Hematopoietic multipotent progenitor cell treated with erythropoietin and hydrocortisone succinate and interleukin-3 and kit ligand, for 15 days (in vitro differentiated cells): ENCODE data around the gene HLTF.
A peak's percentile ranks its signal among the peaks of the same experiment; 100 is the strongest.

ENCODE experiments used
- DNase-seq: peaks from one replicate; pipeline ENCODE4 v3.0.0-alpha.2; 2015; ENCODE audit warnings: low spot score

HLTF gene

DNA sequence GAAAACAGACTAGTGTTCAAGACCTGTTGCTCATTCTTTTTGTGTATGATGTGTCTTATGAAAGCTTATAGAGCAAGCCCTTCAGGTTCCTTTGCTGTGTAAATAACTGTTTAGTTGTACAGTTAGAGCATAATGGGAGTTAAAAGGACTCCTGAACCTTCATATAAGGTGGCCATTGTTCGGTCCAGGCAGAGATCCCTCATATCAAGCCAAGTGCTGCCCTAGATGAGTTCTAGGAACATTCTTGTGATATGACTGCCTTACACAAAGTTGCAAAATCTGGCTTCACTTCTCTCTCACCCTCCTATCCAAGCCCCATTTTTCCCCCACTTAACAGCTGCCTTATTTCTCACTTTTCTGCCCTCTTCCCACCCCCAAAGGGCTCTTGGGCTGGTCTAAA is 68.1 kb downstream of the HLTF start:
- DNase-seq, result no peak

DNA sequence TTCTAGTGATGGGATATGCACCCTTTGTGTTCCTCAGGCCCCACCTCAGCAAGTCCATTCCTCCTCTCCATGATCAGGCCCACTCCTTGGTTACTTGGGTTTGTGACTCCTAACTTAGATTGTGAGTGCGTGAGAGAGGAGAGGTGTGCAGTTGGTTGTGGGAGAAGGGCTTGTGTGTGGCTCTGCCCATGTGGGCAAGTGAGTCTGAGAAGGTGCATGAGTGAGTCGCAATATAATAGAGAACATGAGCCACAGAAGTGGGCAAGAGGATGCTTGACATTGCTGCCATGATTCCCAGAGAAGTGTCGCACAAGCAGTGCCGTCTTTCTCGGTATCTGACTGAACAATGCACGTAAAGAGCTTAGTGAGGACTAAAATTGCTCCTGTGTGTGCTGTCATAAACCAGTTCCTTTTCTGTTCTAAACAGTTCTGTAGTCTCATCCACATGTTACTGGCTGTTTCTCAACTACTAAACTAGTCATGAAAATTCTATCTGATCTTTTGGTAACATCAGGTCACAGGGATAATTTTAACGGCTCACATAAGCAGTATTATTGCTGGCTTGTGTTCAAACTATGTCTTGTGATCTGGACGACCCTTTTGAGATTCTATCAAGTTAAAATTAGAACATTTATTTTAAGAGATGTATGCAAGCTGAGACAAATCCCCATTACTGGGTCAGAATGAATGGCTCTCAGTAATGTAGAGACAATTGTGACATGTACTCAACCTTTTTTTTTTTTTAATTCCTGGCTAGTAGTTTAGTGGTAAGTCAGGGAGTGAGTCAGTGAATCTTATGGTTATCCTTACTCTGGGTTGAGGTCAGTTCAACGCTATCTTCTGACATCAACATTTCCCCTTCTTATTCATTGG is 69.4 kb downstream of the HLTF start:
- no peak for DNase-seq

DNA sequence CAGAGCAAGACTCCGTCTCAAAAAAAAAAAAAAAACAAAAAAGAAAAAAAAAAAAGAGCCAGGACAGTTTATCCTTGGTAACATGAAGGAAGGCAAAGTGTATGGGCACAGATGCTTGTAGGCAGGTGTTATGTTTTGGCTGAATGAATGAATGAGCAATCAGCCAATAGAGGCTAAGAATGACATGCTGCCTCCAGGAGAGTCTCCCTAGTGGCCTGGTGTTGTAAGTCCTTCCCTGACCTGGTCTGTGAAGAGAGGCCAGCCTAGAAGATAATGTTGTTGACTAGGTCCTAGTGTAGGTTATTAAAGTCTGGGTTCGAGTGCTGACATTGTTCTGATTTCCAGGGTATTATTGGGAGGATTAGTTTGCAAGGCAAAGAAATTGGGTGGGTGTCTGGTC is 70.1 kb downstream of the HLTF start:
- no peak for DNase-seq

DNA sequence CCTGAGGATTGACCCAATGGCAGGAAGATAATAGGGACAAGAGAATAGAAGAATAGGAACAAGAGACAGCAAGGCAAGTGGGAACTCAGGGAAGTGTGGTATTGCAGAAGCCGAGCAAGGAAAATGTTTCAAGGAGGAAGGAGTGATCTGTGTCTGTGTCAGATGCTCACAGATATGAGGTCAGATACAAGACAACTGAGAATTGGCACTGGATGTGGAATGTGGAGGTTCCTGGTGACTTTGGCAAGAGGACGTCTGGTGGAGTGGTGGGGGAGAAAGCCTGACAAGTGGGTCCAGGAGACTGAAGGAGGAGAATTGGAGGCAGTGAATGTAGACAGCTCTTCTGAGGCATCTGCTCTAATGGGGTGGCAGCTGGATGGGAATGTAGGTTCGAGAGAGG is 70.9 kb downstream of the HLTF start:
- no peak for DNase-seq

DNA sequence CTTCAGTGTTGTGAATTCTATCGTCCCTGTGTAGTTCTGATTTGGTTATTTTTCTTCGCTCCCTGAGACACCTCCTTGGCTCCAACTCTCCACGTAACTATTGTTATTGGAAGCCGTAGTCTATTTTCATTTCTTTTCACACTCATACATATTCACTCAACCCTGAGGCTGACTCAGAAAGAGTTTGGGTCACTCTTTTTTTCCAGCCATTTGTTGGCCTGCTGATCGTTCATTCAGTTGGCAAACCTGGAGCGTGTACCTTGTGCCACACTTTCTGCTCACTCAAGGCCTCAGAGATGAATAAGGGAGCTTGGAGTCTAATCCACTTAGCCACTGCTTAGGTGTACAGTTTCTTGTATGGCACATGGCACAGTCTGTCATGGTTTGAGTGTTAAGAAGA is 72.6 kb downstream of the HLTF start:
- no peak for DNase-seq

DNA sequence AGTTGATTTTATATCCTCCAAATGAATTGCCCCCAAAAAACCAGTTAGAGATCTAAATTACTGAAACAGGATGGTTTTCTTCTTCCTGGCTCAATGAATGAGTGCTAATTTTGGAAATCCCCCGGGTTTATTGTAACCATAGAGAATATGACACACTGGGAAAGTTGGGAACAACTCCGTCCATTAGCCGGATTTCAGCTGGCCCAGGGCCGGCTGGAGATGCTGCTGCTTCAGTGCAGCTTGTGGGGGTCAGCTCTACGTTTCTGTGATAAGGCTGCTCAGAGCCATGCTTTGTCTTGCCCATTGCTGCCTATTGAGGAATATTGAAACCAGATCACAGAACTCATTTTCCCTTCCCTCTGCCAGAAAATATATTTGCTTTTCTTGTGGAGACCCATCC is 74.7 kb downstream of the HLTF start:
- DNase-seq, result no peak

DNA sequence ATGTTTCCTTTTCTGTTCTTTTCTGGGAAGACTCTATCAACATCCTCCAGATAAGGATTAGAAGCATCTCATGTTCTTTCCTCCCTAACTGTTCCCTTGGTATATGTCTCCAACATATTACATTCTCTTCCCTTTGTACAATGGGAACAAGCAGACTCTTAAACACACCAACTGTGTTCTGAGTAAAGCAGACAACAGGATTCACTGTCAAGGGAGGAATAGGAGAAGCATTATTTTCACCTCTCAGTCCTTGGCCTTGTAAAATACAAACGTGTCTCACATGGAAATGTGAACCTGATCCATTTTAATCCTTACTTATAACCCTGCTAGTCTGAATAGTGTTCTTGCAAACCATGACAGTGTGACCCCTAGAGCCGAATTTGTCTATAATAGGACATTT is 75.4 kb downstream of the HLTF start:
- DNase-seq, result no peak

DNA sequence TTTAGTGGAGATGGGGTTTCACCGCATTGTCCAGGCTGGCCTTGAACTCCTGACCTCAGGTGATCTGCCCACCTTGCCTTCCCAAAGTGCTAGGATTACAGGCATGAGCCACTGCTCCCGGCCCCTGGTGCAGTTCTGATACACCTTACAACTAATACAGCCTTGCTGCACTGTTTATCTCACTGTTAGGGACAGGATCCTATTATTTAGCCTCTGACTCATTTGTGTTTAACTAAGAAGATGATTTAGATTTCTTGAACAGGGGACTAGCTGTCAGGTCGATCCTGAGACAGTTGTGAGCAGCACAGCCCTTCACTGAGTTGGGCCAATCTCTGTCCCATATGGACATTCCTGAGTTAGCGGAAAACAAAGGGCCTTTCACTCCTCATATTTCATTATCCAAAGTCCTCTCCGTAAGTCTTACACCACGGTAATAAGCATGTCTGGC is 75.8 kb downstream of the HLTF start:
- no peak for DNase-seq

DNA sequence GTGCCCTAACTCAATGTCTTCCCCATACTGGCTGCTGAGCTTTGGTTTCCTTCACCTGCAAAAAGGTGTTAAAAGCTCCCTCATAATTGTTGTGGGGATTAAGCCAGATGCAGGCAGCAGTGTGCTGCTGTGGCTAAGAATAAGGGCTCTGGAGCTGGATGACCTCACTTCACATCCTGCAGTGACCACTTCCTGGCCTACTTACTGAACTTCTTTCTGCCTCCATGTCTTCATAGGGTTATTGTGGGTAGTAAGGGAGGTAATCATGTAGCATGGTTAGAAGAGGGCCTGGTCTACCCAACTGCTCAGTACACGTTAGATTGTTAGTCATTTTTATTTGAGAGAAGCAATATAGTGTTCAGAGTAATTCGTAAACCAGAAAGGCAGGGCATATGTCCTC is 76.6 kb downstream of the HLTF start:
- DNase-seq, result no peak

DNA sequence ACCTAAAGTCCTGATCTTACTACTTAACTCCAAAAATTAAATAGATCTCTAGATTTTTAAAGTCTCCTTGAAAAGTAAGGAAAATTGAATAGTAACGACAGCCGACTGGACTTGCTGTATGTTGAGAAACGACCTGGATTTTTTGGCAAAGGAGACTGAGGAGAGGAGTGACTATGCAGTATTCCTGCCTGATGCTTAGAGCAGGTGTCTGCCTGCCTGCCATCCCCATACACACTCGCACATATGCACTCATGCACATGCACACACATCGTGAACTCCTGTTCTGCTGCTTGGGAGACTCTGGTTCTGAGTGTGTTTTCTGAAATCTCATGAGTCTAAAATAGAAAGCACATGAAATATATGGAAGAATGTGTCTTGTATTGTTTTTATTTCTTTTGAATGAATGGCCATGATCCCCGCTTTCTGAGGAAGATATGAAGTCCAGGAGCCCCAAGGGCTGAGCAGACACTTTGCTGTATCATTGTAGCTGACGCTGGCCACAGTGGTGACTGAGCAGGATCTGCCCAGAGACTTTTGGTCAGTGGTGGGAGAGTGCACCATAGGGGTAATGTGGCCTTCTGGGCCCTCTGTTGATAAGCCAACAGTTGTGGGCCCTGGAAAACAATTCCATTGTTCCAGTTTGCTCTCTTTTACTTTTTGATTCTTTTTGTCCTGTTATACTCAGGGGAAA is 78.6 kb downstream of the HLTF start:
- no peak for DNase-seq

DNA sequence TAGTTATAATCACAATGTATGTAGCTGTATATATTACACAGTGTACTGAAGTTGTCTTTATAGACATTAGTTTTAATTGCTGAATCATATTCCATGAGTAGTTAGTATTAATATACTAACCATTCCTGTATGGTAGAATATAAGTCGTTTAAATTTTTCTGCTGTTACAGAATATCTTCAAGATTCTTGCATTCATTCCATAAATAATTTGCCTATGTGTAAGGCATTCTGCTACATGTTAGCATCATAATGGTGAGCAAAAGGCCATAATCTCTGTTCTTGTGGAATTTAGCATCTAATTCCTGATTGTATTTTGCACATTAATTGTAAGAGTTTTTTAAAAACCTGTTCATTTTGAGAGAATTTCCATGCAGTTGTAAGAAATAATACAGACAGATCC is 80.9 kb downstream of the HLTF start:
- no peak for DNase-seq

DNA sequence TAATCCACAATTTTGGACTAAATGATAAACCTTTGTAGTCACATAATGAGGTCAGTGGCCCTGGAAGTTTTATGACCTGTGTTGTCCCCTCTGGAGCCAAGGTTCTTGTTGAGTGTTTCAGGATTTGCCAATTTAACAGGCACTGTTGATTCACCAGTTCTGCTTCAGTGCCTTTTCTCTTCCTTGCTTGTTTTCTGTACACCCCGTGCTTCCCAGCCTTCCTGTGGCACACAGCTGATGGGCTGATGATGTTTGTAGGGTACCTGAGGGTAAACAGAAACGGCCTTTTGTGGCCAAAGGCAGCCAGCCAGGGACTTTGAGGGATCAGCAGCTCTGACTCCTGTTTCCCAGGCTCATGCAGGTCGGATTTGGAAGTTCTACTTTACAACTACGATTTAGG is 81.7 kb downstream of the HLTF start:
- DNase-seq, result no peak

DNA sequence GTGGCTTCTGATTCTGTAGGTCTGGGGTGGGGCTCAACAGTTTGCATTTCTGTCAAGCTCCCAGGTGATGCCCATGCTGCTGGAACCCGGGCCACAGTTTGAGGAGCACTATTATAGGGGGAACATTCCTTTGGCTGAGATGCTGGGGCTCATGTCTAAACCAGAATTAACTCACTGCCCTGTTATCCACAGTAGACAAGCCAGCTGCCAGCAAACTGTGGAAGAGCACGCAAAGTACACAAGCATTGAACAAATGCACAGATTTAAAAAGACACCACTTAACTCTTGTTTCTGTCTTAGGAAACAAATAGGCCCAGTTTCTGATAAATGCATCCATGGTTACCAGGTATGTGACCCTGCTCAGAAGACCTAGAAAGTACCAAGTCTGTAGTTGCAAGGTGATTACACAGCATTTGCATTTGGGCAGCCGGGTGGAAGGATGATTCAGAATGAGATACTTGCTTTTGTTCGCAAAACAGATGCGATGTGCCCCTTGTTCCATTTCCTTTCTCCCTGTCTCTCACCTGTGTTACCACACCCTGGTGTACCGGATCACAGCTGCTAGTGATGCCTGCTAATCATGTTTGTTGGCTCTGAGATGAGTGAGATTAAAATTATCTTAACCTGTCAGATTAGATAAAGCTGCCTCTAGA is 82.6 kb downstream of the HLTF start:
- DNase-seq, result no peak

DNA sequence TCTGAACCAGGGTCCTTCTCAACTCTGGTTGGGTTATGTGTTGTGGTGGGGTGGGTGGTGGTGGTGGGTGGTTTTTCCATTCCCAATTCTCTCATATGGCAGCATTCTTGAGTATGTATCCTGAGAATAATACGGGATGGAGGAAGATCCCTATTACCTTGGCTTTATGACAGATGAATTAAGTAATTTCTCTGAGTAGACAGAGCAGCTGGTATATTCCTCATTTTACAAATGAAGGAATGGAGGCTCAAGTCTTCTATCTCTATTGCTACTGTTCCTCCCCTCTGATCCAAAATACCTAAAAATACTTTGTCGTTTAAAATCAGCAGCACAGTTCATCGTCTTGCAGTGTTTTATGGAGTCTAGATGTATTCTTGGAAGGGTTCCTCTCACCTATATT is 84.6 kb downstream of the HLTF start:
- DNase-seq, result no peak

DNA sequence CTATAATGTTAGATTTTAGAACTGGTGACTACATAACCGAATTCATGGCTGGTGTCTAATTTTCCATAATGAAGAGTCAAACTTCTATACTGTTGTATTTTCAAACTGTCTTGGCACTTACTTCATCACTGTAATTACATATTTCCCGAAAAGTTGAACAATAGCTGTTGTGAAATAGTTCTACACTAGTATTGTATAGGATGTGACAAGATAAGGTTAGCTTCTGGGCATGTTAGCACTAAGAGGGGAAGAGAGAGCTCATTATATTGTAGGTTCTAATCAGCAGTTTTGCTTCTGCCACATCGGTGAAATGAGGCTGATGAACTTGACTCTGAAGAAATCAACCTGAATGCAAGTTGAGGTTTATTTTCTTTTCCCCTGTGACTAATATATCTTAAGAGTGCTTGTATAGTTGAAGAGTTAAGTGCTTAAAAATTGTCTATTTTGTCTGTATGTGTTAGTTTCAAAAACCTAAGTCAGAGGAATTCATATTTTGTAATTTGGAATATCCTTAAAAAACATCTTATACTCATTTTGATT is 86.1 kb downstream of the HLTF start:
- DNase-seq, result no peak

DNA sequence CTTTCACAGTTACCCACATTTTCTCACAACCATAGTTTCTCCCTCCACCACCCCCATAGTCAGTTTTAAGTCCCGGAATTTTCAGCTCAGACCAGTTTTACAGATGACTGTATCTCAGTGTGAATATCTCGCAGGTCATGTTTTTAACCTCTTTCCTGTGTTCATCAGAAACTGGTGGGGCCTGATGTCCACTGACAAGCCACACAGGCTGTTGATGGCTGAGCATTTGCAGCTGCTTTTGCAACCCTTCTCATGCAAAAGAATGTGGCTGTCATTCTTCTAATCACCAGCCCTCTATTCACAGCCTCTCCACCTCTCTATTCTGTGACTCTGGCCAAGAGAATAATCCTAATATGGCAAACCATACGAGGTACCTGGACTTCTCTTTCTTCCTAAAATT is 86.5 kb downstream of the HLTF start:
- DNase-seq, result no peak

DNA sequence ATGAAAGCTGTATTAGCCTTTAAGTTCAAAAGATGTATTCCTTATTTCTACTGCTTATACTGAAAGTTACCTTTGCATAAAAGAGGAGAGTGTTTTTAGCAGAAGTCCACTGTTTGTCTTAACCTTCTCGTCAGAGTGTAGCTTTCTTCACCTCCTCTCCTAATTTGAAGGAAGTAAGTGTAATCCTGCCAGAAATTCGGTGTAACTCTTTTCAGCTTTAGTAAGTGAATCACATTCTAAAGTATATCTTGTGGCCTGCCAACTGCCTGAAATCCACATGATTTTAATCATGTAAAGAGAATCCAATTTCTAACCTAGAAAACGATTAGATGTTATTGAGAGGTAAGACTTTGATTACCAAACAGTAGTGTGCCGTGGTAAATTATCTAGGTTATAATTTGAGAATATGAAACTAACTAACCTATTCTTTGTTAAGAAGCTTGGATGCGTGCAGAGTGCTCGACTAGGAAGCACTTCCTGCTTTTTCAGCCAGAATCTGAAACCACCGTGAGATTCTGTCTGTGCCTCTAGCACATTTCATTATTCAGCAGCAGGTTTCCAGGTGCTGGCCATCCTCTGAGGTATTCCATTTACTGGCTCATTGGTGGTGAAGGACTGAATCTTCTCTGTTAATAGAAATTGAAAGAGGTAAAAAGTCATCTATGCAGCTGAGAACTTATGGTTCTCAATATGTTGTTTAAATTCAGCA is 87.5 kb downstream of the HLTF start:
- DNase-seq, result no peak

DNA sequence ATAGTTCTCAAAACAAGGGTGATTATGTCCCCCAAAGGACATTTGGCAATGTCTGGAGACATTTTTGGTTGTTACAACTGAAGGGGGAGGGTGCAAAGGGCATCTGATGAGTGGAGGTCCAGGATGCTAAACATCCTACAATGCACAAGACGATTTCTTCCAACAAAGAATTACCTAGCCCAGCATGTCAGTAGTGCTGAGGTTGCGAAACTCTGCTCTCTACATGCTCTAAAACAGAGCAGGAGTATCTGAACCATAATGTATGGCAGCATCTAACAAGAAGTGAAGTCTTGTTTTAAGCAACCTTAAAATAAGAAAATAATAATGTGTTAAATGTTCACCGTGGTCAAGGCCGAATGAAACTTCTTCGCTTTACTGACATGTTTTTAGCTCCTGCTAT is 88.0 kb downstream of the HLTF start:
- no peak for DNase-seq

DNA sequence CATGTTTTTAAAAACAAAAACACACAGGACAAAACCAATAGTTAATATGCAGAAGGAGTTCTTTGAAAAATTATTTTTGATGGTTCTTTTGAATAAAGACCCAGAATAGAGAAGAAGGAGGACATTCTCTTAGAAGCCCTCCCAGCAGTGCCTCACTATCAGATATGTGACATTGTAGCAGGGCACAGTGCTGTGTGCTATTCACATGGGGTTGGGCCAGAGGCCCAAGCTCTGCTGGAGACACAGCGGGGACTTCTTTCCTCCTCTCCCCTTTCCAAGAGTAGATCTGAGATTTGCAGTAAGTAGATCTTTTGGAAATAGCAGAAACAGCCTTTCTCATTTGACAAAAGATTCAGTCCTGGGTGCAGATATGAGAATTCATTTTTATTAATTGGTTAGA is 88.7 kb downstream of the HLTF start:
- no peak for DNase-seq

DNA sequence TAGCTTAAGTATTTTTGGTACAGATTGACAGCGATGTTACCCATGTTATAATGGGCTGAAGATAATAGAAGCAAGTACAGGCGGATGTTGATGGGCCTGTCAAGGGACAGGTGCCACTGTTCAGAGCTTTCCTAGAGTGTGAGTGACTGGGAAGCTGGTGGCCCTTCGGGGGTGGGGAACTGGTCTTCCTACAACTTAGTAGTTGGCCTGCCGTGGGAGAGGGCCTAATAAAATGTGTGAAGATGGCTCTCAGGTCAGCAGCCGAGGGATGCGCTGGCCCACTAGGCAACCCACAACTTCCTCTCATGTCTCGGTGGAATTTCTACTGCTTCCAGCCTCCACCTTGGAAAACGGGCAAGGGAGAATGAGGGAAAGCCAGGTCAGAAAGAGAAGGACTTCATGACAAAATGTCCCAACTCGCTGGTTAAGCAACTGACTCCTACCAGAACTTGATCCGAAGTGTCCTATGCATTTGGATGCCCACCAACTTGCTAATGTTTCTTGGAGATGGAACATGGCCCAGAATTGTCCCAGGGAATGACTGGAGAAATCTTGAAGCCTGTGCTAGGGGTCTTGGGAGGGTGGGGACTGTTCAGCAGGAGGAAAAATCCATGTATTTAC is 93.6 kb downstream of the HLTF start:
- DNase-seq, result no peak

DNA sequence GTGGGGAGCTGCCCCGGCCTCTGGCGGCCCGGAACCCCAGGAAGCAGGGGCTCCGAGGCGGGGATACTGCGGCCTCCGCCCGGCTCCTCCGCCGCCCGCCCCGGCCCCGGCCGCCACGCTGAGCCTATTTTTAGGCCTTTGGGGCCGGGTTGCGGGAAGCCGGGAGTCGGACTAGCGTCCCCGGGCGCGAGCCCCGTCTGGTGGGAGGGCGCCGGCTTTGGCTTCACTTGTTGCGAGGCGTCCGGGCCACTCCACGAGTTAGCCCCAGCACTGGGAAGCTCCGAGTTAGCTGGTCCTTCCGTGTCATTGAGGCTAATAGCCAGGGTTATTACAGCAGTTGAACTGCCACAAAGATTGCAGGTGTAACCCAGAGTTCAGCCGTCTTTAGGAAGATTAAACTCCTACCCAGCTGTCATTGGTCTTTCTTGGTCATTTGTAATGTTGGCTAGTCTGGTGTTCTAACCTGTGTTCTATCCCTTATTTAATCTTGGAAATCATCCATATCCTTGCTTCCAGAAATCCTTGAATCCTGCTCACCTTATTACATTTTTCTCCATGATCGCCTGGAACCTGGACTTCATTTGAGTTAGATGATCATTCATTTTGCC is 94.2 kb downstream of the HLTF start:
- peak; percentile 9 for DNase-seq
